ENCODE measurements around the gene ALK.

The ALK gene

GRCh38 chr2:29706171-29706720 is 215.1 kb downstream of the ALK start:
- DNase-seq, result no peak

DNA sequence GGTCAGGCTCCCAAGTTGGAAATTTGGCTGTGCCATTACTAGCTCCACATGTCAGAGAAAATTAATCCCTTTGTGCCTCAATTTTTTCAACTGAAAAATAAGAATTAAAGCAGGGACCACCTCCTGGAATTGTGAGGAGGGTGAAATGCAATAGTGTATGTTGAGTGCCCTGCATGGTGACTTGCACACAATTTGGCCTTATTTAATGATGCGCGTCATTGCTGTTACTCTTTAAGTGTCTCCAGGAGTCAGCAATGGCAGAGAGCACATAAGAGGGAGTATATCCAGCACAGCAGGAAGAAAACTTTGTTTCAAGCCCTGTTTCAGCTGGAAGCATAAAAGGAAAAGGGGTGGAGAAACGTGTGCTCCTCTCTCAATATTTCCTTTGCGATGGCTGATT is 215.8 kb downstream of the ALK start:
- no peak for DNase-seq

DNA sequence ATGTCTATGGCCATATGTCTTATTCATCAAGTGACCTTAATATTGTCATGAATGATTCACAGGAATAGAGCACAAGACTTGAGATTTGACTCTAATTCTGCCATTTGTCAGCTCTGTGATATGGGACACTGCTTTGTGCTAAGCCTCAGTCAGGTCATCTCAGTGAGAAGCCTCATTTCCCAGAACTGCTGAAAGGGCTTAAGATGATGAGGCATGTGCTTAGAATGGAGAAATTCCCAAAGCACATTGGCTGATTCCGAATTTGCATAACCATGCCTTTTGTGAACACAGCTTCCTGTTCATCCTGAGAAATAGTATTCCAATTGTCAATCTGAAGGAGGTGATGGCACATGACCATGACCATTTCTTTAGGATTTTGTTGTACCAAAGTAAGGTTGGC is 218.1 kb downstream of the ALK start:
- DNase-seq, result no peak

DNA sequence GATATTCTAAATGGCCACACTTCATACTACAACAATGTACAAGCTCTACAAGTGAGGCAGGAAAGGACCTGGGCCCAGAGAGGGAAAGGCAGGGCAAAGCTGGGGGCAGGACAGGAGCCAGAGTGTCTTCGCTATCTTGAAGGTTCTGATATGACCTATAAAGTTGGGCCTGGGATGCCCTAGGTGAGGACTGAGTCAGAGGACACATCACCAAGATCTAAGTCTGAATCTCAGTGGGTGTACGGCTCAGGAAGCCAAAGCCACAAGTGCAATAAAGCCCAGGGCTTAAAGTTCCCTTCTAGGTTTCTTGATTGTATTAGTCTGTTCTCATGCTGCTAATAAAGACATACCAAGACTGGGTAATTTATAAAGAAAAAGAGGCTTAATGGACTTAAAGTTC is 219.1 kb downstream of the ALK start:
- DNase-seq, result no peak

- no peak for DNase-seq
Measured at GRCh38 chr2:29700560-29700959, 220.8 kb downstream of the ALK start.

GRCh38 chr2:29699045-29699444 is 222.3 kb downstream of the ALK start:
- DNase-seq, result no peak

GRCh38 chr2:29698216-29698615 is 223.2 kb downstream of the ALK start:
- no peak for DNase-seq

DNA sequence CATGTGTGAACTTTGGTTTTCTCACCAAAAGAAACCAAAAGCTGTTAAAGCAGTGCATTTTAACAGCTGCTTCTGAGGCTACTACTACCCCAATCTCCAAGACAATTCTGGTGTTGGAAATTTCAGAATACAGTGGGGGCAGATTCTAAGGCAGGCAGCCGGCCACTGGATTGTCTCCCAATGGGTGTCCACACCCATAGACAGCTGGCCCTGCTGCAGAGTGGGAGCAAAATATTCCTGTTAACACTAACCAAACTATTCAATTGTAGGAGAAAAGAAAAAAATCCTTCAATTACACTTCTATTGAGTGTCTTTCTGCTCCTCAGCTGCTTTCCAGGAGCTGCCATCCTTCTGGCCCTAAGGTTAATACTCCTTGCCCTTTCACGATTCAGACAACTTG is 223.7 kb downstream of the ALK start:
- DNase-seq, result no peak

DNA sequence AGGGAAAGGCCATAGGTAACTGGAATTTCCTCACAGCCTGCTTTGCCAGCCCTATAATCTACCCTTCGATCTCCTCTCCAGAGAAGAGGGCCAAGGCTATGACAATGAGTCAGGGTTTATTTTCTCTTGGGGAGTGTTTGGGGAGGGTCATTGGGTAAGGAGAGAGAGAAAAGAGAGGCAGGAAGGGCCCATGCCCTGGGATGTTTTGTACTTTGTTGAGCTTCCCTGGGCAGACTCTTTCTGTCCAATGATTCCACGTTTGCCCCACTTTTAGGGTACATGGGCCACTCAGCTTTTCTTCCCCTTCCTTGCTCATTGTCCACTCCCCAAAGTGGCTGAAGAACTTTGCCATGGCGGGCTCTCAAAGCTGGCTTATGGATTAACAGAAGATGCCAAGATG is 224.2 kb downstream of the ALK start:
- DNase-seq, result no peak

- no peak for DNase-seq
Measured at GRCh38 chr2:29694741-29695140, 226.6 kb downstream of the ALK start.

- no peak for DNase-seq
Measured at GRCh38 chr2:29691391-29691950, 229.9 kb downstream of the ALK start.

DNA sequence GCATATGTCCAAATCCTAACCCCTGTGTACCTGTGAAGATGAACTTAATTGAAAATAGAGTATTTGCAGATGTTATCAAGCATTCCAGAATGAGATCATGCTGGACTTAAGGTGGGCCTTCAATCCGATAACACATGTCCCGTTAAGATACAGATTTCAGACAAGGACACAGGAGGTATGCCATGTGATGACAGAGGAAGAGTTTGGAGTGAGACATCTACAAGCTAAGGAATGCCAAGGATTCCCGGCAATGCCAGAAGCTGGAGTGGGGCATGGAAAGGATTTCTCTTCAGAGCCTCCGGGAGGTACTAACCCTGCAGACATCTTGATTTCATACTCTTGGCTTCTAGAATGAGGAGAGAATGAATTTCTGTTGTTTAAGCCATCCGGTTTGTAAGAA is 231.7 kb downstream of the ALK start:
- no peak for DNase-seq

GRCh38 chr2:29688429-29688828 is 233.0 kb downstream of the ALK start:
- DNase-seq, result no peak

- no peak for DNase-seq
Measured at GRCh38 chr2:29687121-29687520, 234.3 kb downstream of the ALK start.

- DNase-seq, result no peak
Measured at GRCh38 chr2:29676886-29677453, 244.4 kb downstream of the ALK start.

DNA sequence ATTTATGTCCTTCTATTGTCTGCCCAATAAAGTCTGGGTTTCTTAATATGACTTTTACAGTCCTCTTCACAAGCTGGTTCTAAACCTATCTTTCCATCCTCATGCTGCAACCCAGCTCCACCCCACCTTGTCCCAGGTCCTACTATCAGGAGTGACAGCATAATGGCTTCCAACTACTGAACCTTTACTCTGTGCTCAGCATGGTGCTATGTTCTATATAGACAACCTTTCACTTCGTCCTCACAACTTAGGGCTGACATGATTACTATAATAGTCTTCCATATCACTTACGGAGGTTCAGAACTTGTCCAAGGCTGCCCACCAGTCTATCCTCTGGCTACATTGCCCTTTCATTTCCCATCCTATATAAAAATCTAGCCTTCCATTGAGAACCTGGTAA is 256.8 kb downstream of the ALK start:
- DNase-seq, result no peak

GRCh38 chr2:29663268-29663667 is 258.1 kb downstream of the ALK start:
- DNase-seq, result no peak

- no peak for DNase-seq
Measured at GRCh38 chr2:29662861-29663260, 258.5 kb downstream of the ALK start.

DNA sequence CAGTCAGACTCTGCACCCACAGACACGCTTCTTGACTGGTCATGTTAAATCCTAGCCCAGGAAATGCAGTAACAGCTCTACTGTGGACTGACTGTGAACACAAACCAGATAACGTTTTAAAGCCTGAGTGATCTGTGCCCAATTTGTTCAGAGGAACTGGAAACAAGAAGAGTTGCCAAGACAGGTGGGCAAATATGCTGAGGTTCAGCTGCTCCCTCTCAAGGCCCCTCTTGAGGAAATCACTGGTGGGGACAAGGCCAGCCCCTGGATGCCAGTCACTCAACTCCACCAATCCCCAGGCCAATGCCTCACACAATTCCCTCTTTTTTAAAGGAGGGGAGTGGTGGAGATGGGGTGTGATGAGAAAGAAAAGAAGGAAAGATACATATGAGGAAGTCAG is 261.2 kb downstream of the ALK start:
- DNase-seq, result no peak

DNA sequence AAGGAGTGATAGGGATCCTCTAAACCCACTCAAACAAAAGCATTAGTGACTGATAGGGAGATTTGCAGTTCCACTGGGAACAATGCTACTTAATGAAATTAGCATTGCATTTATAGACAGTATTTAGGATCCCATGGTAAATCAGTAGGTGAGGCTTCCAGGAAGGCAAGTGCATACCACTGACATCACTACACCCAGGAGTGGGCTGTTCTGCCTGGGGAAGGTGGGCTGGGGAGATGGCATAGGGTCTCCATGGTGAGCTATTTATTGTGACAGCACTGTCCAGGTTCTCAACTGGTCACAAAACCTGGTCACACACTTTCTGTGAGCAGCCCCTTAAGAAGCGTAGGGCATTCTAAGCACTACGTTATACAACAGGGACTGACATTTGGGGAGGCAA is 262.2 kb downstream of the ALK start:
- DNase-seq, result no peak

- no peak for DNase-seq
Measured at GRCh38 chr2:29657674-29658073, 263.7 kb downstream of the ALK start.

DNA sequence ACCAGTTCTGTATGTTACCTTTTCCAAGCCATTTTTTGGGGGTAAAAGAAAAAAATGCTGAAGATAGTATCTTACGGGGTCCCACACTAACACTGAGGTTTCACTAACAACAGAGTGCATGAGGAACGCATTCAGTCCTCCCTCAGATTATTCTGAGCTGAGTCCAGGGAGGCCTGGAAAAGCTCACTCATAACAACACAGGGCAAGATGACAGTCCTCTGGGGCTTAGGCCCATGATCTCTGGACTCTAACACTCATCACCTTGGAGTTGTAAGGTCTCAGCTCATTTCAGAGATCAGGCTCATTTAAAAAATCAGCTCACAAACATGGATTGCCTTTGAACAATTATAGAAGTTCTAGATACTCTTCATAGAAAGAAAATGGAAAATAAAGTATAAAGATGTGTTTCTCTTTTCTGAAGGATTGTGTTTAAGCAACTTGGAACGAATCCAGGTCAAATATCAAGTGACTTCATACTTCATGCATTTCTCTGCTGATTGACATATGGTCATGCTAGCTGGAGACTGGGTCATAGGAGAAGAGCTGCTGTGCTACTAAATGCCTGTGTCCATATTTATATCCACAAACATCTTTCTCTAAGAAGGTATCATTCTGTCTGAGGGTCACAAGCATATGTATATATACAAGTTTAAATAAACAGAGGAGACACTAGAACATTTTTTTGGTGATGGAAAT is 265.8 kb downstream of the ALK start:
- DNase-seq, result no peak

DNA sequence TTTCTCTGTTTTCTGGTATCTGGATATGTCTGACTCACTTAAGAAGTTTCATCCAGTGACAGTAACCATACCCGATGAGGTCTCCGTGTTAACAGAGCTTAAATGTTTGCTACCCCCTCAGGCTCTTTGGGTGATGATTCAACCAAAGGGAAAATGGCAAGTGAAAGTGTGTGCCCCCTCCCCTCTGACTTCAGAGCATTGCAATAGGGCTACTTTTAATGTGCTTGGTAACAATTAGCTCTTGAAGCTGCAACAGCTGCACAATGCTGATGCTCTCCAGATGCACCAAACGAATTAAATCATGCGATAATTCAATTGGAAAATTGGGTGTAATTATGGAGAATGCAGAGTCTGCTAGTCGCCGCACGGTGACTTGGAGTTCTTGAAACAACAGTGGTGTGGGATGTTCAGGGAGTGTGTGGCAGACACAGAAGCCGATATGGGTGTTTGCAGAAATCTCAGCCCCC is 270.7 kb downstream of the ALK start:
- DNase-seq, result no peak

DNA sequence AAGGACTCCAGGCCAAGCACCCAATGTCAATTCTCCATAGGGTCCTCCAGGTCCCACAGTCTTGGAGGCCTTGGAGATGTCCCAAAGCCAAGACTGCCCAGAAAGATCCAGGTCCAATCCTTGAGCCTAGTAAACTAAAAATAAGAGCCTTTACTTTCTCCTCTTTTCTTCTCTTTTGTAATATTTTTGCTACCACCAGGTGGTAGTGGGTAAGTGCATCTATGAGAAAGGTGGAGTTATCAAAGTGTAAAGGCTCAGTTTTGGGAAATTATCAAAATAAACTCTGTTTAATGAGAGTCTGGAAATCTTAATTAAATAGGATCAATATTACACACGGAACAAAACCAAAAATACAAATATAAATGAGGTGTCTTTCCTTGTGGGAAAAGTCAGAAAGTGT is 276.4 kb downstream of the ALK start:
- no peak for DNase-seq

DNA sequence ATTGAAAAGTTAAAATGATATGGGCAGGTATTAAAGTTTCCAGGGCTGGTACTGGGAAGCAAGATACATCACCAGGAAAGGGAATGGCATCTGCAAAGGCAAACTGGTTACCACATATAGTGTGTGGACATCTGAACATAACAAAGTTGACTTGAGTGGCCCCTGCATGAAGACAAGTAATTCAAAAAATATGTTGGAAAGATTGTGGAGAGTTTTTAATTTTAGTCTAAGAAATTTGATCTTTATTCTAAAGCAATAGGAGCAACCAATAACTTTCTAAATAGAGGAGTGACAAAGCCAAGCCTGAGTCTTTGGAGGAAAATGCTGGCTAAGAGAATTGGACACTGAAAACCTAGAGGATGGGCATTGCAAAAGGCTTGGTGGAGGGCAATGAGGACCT is 278.2 kb downstream of the ALK start:
- DNase-seq, result no peak

Data from activated naive CD4-positive, alpha-beta T cell treated with anti-CD3 and anti-CD28 coated beads, Interleukin-2, amount 50 U/mL, for 16 hours (primary cell).